Neural cell (in vitro differentiated cells): Measurements from ENCODE around the gene ARID4A. TPM values are rescaled to one million over a fixed set of nuclear protein-coding genes. Genes with fewer than 3 reads are reported as not detected.
A peak's percentile ranks its signal among the peaks of the same experiment; 100 is the strongest.

Source experiments
- H2AFZ ChIP-seq: fragments of 200-600, 300-800 bp; sonication (generic), shearing (Covaris generic); 2 replicates; pipeline ENCODE4 v1.6.0; 2014; ENCODE audit warnings: low read depth, mild to moderate bottlenecking, antibody characterized with exemption, low read length, moderate library complexity
- H3F3A ChIP-seq: fragments of 200-600 bp; shearing (Covaris generic); 2 replicates; pipeline ENCODE4 v1.6.1; 2016; ENCODE audit warnings: mild to moderate bottlenecking, moderate library complexity, mixed read lengths, antibody characterized with exemption, low read length; ENCODE audit not compliant: insufficient read depth, poor library complexity, severe bottlenecking
- H3K27ac ChIP-seq: fragments of 200-600, 300-800 bp; sonication (generic), shearing (Covaris generic); 2 replicates; pipeline ENCODE4 v1.5.1; 2014; ENCODE audit warnings: mild to moderate bottlenecking, low read length, moderate library complexity
- H3K27me3 ChIP-seq: fragments of 300-800, 200-600 bp; sonication (generic), shearing (Covaris generic); 2 replicates; pipeline ENCODE4 v1.6.0; 2014; ENCODE audit warnings: mild to moderate bottlenecking, low read depth, low read length, moderate library complexity; ENCODE audit not compliant: insufficient read depth
- H3K36me3 ChIP-seq: fragments of 300-800, 200-600 bp; sonication (generic), shearing (Covaris generic); 2 replicates; pipeline ENCODE4 v1.5.1; 2014; ENCODE audit warnings: mild to moderate bottlenecking, antibody characterized with exemption, low read length, moderate library complexity; ENCODE audit not compliant: insufficient read depth
- H3K4me2 ChIP-seq: fragments of 300-800, 200-600 bp; sonication (generic), shearing (Covaris generic); 2 replicates; pipeline ENCODE4 v1.6.0; 2014; ENCODE audit warnings: mild to moderate bottlenecking, low read length
- H3K4me3 ChIP-seq: fragments of 300-800, 200-600 bp; sonication (generic), shearing (Covaris generic); 2 replicates; pipeline ENCODE4 v1.5.1; 2014; ENCODE audit warnings: mild to moderate bottlenecking, low read length, moderate library complexity
- H3K79me2 ChIP-seq: fragments of 200-600 bp; shearing (Covaris generic); replicated peaks from 2 replicates; pipeline ENCODE4 v1.6.0; 2014; ENCODE audit warnings: mild to moderate bottlenecking, low read length, moderate library complexity; ENCODE audit not compliant: insufficient read depth
- H3K9ac ChIP-seq: fragments of 300-800, 200-600 bp; sonication (generic), shearing (Covaris generic); 2 replicates; pipeline ENCODE4 v1.6.1; 2016; ENCODE audit warnings: mild to moderate bottlenecking, low read length, mixed read lengths
- H3K9me2 ChIP-seq: fragments of 200-600 bp; shearing (Covaris generic); 2 replicates; pipeline ENCODE4 v1.6.1; 2016; ENCODE audit warnings: mild to moderate bottlenecking, low read length, mixed read lengths; ENCODE audit not compliant: insufficient read depth
- H3K9me3 ChIP-seq: fragments of 200-600, 300-800 bp; sonication (generic), shearing (Covaris generic); 2 replicates; pipeline ENCODE4 v1.6.1; 2016; ENCODE audit warnings: mild to moderate bottlenecking, mixed run types, low read length, moderate library complexity, mixed read lengths
- H4K20me1 ChIP-seq: fragments of 200-600 bp; shearing (Covaris generic); 2 replicates; pipeline ENCODE4 v1.6.1; 2016; ENCODE audit warnings: mild to moderate bottlenecking, mixed run types; ENCODE audit not compliant: insufficient read depth
- EP300 ChIP-seq: fragments of 450-650 bp; conservative IDR thresholded peaks from 2 replicates; pipeline ENCODE4 v1.6.1; 2014; ENCODE audit warnings: antibody characterized with exemption, mild to moderate bottlenecking, moderate library complexity; ENCODE audit not compliant: poor library complexity, severe bottlenecking
- EZH2 ChIP-seq: fragments of 200-600, 300-800 bp; shearing (Covaris generic), sonication (generic); IDR thresholded peaks from 2 replicates; pipeline ENCODE4 v1.6.1; 2014; ENCODE audit warnings: antibody characterized with exemption, low read length, borderline replicate concordance, mild to moderate bottlenecking; ENCODE audit not compliant: insufficient read depth, poor library complexity, severe bottlenecking
- MXI1 ChIP-seq: fragments of 450-650 bp; conservative IDR thresholded peaks from 2 replicates; pipeline ENCODE4 v1.6.1; 2014; ENCODE audit warnings: antibody characterized with exemption, mild to moderate bottlenecking; ENCODE audit not compliant: poor library complexity, severe bottlenecking
- RAD21 ChIP-seq: fragments of 450-650 bp; conservative IDR thresholded peaks from 2 replicates; pipeline ENCODE4 v1.6.1; 2014; ENCODE audit warnings: antibody characterized with exemption, mild to moderate bottlenecking, moderate library complexity
- SMC3 ChIP-seq: fragments of 450-650 bp; conservative IDR thresholded peaks from 2 replicates; pipeline ENCODE4 v1.6.1; 2014; ENCODE audit warnings: antibody characterized with exemption, mild to moderate bottlenecking, moderate library complexity; ENCODE audit not compliant: poor library complexity
- polyA plus RNA-seq: library from polyadenylated mRNA; depleted of rRNA; stranded (reverse); fragments of >200 nt; gene quantifications from 2 replicates; pipeline ENCODE4 v1.2.3, GENCODE V29; 2014
- TF ChIP-seq, protein P1 (sequence below): fragments of 450-650 bp; IDR thresholded peaks from 2 replicates; pipeline ENCODE4 v1.5.1; 2014; ENCODE audit warnings: antibody characterized with exemption, mild to moderate bottlenecking, moderate library complexity; ENCODE audit not compliant: poor library complexity, severe bottlenecking
- TF ChIP-seq, protein P2 (sequence below): IDR thresholded peaks from 2 replicates; pipeline ENCODE4 v1.6.1; 2012; ENCODE audit warnings: borderline replicate concordance

ARID4A gene
- polyA plus RNA-seq, 1 donor from 2014 or later, result 38.5 TPM

DNA sequence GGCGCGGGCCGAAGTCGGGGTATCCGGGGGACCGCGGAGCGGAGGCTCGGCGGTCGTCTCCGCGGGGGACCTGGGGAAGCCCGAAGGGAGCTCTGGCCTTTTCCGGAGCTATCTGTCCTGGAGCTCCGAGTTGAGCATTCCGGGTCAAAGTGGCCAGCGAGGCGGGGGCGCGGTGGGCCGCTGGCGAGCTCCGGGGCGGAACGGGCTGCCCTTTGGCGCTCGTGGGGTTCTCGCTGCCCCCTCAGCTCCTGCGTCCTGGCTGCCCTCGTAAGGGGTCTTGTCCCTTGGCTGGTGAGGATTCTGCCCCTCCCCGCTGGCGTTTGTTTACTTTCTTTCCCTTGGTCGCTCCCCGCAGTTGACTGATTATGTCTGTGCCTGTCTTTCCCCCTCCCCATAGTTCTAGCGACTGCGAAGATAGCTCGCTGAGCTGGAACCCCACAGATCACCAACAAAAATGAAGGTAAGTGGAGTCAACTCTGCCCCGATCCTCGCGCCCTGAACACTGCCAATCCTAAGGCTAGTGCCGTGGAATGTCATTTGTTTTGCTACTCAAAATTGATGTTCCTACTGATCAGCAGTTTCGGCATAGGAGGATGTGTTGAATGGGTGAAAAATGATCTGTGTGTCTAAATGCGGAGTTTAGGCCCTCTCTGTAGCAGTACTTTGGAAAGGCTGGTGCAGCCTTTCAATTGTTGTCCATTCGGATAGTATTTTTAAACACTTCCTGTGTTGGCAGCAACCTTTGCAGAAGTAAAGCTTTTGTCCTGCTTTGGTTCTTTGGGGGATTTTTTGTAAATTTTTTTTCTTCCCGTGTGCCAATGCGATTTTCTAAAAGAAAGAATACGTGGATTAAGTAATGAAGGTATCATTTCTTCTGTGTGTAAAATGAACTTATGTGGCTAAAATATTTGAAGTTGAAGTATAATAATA is 1.3 kb downstream of the ARID4A start:
- H3K4me3 ChIP-seq, result peak overlapping the region; percentile 95
- H3K79me2 ChIP-seq, result peaks cover 43% of the 10 kb centered on the region
- H4K20me1 ChIP-seq, result peaks cover 4% of the 10 kb centered on the region
- H2AFZ ChIP-seq, result no peak overlapping the region
- H3K9me2 ChIP-seq, result no peaks in the 10 kb centered on the region
- H3K27me3 ChIP-seq, result no peaks in the 10 kb centered on the region
- H3K4me2 ChIP-seq, result peak overlapping the region; percentile 87
- TF ChIP-seq RAD21 (no peak), EZH2 (no peak), SMC3 (no peak)
- no peaks in the 10 kb centered on the region for H3K9me3 ChIP-seq
- peak overlapping the region; percentile 74 for H3K9ac ChIP-seq
- H3F3A ChIP-seq, result no peaks in the 10 kb centered on the region
- H3K36me3 ChIP-seq, result no peaks in the 10 kb centered on the region
- peak overlapping the region; percentile 16 for H3K27ac ChIP-seq

DNA sequence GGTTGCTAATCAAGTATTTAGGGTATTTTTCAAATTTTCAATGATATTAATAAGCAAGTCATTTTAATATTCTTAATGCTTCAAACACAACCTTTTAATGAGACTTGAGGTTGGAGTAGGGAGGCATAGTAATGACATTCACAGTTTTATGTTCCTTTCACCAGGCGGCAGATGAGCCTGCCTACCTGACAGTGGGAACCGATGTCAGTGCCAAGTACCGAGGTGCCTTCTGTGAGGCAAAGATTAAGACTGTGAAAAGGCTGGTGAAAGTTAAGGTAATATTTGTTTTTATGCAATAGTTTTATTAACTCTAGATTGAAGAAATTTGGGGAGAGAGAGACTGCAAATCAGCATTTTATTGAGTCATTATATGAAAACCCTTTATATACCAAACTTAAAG is 3.1 kb downstream of the ARID4A start:
- H3K79me2 ChIP-seq, result peaks cover 26% of the 10 kb centered on the region
- TF ChIP-seq MXI1, result no peak
- TF ChIP-seq SMC3, result no peak
- no peak for TF ChIP-seq EP300
- TF ChIP-seq EZH2, result no peak
- TF ChIP-seq RAD21, result no peak
- TF ChIP-seq, protein P1, sequence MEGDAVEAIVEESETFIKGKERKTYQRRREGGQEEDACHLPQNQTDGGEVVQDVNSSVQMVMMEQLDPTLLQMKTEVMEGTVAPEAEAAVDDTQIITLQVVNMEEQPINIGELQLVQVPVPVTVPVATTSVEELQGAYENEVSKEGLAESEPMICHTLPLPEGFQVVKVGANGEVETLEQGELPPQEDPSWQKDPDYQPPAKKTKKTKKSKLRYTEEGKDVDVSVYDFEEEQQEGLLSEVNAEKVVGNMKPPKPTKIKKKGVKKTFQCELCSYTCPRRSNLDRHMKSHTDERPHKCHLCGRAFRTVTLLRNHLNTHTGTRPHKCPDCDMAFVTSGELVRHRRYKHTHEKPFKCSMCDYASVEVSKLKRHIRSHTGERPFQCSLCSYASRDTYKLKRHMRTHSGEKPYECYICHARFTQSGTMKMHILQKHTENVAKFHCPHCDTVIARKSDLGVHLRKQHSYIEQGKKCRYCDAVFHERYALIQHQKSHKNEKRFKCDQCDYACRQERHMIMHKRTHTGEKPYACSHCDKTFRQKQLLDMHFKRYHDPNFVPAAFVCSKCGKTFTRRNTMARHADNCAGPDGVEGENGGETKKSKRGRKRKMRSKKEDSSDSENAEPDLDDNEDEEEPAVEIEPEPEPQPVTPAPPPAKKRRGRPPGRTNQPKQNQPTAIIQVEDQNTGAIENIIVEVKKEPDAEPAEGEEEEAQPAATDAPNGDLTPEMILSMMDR, result no peak
- TF ChIP-seq, protein P2, sequence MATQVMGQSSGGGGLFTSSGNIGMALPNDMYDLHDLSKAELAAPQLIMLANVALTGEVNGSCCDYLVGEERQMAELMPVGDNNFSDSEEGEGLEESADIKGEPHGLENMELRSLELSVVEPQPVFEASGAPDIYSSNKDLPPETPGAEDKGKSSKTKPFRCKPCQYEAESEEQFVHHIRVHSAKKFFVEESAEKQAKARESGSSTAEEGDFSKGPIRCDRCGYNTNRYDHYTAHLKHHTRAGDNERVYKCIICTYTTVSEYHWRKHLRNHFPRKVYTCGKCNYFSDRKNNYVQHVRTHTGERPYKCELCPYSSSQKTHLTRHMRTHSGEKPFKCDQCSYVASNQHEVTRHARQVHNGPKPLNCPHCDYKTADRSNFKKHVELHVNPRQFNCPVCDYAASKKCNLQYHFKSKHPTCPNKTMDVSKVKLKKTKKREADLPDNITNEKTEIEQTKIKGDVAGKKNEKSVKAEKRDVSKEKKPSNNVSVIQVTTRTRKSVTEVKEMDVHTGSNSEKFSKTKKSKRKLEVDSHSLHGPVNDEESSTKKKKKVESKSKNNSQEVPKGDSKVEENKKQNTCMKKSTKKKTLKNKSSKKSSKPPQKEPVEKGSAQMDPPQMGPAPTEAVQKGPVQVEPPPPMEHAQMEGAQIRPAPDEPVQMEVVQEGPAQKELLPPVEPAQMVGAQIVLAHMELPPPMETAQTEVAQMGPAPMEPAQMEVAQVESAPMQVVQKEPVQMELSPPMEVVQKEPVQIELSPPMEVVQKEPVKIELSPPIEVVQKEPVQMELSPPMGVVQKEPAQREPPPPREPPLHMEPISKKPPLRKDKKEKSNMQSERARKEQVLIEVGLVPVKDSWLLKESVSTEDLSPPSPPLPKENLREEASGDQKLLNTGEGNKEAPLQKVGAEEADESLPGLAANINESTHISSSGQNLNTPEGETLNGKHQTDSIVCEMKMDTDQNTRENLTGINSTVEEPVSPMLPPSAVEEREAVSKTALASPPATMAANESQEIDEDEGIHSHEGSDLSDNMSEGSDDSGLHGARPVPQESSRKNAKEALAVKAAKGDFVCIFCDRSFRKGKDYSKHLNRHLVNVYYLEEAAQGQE, result no peak
- H3K27ac ChIP-seq, result no peak overlapping the region
- no peak overlapping the region for H3K9ac ChIP-seq
- no peak overlapping the region for H3K4me2 ChIP-seq
- H3K4me3 ChIP-seq, result no peak overlapping the region
- H3K36me3 ChIP-seq, result no peaks in the 10 kb centered on the region
- H4K20me1 ChIP-seq, result peaks cover 4% of the 10 kb centered on the region
- no peaks in the 10 kb centered on the region for H3F3A ChIP-seq
- H3K9me2 ChIP-seq, result no peaks in the 10 kb centered on the region
- no peaks in the 10 kb centered on the region for H3K27me3 ChIP-seq
- no peaks in the 10 kb centered on the region for H3K9me3 ChIP-seq
- H2AFZ ChIP-seq, result no peak overlapping the region
